ENCODE results near the gene MCEE.
A peak's percentile ranks its signal among the peaks of the same experiment; 100 is the strongest.

MCEE gene

DNA sequence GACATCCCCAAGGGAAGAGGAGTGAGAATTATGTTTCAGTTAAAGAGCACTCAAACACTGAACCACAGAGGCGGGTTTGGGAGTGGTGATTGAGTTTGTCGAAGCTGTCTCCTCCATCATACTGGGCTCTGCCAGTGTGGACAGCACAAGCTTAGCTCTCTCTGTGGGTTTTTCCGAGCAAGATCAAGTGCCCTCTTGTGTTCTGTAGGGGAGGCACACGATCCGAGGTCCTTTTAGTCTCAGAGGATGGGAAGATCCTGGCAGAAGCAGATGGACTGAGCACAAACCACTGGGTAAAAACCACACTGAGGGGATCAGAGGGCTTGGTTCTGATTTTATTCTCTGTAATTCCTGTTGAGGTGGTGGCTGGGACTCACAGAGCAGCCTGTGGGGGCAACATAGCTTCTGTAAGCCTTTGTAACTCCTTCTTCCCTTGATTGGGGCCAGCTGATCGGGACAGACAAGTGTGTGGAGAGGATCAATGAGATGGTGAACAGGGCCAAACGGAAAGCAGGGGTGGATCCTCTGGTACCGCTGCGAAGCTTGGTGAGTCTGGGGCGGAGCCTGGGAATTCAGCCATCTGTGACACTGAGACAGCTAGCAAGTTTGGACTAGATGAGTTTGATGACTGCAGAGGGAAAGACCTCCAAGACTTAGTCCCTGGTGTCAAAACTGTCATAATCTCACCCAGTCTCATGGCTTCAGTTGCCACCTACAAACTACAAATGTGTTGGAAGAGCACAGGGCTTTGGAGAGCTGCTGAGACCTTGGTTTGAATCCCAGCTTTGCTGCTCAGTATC lies 59.5 kb downstream of the MCEE start:
- no peak for TF ChIP-seq EZH2 (IDR thresholded peaks at IDR 0.05; ENCODE audit: borderline replicate concordance, low read length)
- TF ChIP-seq, protein P1, sequence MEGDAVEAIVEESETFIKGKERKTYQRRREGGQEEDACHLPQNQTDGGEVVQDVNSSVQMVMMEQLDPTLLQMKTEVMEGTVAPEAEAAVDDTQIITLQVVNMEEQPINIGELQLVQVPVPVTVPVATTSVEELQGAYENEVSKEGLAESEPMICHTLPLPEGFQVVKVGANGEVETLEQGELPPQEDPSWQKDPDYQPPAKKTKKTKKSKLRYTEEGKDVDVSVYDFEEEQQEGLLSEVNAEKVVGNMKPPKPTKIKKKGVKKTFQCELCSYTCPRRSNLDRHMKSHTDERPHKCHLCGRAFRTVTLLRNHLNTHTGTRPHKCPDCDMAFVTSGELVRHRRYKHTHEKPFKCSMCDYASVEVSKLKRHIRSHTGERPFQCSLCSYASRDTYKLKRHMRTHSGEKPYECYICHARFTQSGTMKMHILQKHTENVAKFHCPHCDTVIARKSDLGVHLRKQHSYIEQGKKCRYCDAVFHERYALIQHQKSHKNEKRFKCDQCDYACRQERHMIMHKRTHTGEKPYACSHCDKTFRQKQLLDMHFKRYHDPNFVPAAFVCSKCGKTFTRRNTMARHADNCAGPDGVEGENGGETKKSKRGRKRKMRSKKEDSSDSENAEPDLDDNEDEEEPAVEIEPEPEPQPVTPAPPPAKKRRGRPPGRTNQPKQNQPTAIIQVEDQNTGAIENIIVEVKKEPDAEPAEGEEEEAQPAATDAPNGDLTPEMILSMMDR (IDR thresholded peaks at IDR 0.05; ENCODE audit: low read length) = peak; percentile 55
- peaks cover 63% of the 10 kb centered on the region for H3K4me1 ChIP-seq (ENCODE audit: insufficient read depth, low read length, severe bottlenecking)
- H3K9me2 ChIP-seq (ENCODE audit: low read depth, low read length) = no peaks in the 10 kb centered on the region
- peak overlapping the region; percentile 70 for H3K27ac ChIP-seq (ENCODE audit: low read depth, low read length, poor library complexity, severe bottlenecking)
- peaks cover 4% of the 10 kb centered on the region; the same call in 1 of the 2 replicates for H3F3A ChIP-seq (ENCODE audit: insufficient read depth, low read length)
- no peaks in the 10 kb centered on the region for H3K27me3 ChIP-seq (ENCODE audit: insufficient read depth, low read length)
- no peak overlapping the region for H2AFZ ChIP-seq (ENCODE audit: low read length)
- no peaks in the 10 kb centered on the region for H3K79me2 ChIP-seq (ENCODE audit: insufficient read depth, low read length)
- peak overlapping the region; percentile 89 for H3K4me2 ChIP-seq (ENCODE audit: low read length)
- H4K20me1 ChIP-seq (ENCODE audit: insufficient read depth, low read length) = no peaks in the 10 kb centered on the region
- H3K36me3 ChIP-seq (ENCODE audit: insufficient read depth, low read length) = peaks cover 23% of the 10 kb centered on the region
- no peaks in the 10 kb centered on the region for H3K9me3 ChIP-seq (ENCODE audit: low read length)
- H3K9ac ChIP-seq (ENCODE audit: low read length) = peak overlapping the region; percentile 95
- peak overlapping the region; percentile 73 for H3K4me3 ChIP-seq (ENCODE audit: low read depth, low read length, poor library complexity, severe bottlenecking)

DNA sequence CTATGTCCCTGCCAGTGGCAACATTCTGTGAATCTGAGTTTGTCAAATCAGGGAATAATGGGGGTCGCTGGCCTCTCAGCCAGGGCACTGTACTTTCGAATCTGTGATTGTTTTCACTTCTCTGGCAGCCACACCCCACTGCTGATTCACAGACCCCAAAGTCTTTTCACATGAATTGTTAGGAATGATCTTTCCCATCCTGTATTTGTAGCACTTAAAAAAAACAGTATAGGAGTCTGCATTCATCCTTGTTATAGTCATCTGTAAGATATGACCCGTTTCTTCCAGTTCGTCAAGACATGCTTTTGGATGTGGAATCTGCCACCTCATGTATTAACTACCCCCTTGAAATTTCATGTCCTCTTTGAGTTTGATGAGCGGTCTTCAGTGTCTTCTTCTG lies 60.7 kb downstream of the MCEE start:
- Histone ChIP-seq H3K4me2 (ENCODE audit: low read length) (peak overlapping the region; percentile 89), H3K27ac (ENCODE audit: low read depth, low read length, poor library complexity, severe bottlenecking) (peak overlapping the region; percentile 70), H2AFZ (ENCODE audit: low read length) (no peak overlapping the region), H3K27me3 (ENCODE audit: insufficient read depth, low read length) (no peaks in the 10 kb centered on the region), H3K79me2 (ENCODE audit: insufficient read depth, low read length) (no peaks in the 10 kb centered on the region), H3K4me1 (ENCODE audit: insufficient read depth, low read length, severe bottlenecking) (peaks cover 75% of the 10 kb centered on the region), H3K9me2 (ENCODE audit: low read depth, low read length) (no peaks in the 10 kb centered on the region), H3K4me3 (ENCODE audit: low read depth, low read length, poor library complexity, severe bottlenecking) (peak overlapping the region; percentile 73), H3K36me3 (ENCODE audit: insufficient read depth, low read length) (peaks cover 16% of the 10 kb centered on the region), H3K9me3 (ENCODE audit: low read length) (no peaks in the 10 kb centered on the region), H3F3A (ENCODE audit: insufficient read depth, low read length) (peaks cover 12% of the 10 kb centered on the region; the same call in 1 of the 2 replicates), H4K20me1 (ENCODE audit: insufficient read depth, low read length) (no peaks in the 10 kb centered on the region), H3K9ac (ENCODE audit: low read length) (peak overlapping the region; percentile 95)
- no peak for TF ChIP-seq EZH2 (IDR thresholded peaks at IDR 0.05; ENCODE audit: borderline replicate concordance, low read length)
- TF ChIP-seq, protein P1 (IDR thresholded peaks at IDR 0.05; ENCODE audit: low read length) = no peak

DNA sequence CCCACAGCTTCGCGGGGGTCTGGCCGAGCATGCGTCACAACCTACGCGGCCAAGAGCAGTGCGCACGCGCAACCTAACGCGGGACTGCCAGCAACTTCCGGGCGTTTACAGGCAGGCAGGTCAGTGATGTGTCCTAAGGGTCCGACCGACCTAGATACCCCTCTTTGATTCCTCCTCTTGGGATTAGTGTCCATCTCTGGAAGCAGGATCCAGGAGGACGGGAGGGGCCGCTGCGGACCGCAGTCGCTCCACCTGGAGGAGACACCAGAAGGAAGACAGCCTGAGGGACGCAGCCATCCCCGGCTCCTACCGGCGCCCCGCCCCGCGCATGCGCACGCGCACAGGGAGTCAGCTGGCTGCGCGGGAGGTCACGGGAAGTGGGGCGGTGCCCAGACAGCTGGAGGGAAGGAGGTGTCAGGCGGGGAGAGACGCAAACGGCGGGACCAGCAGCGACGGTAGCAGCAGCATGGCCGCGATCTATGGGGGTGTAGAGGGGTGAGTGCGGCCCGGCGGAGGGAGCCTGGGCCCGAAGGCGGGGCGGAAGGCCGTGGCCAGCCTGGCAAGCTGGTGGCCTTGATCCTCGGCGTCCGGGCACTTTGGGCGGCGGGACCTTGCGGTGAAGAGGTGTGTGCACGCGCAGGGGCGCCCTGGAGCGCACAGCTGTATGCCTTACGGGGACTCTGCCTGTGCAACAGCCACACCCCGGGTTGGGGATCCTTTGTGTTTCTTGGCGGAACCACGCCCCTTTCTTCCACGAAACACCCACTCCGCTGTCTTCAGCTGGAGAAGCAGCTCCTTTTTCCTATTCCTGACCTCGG lies 61.6 kb downstream of the MCEE start, which contains the start of gene NAGK:
Gene NAGK, plus strand, starts transcription at position 431 of the 818 bp plus-strand sequence. Its CDS starts 36 bp downstream, at position 467.
- H3K9ac ChIP-seq (ENCODE audit: low read length) = peak within 1 kb of the TSS; percentile 95
- H3K27me3 ChIP-seq (ENCODE audit: insufficient read depth, low read length) = no peaks in the 10 kb centered on the region
- H3K9me2 ChIP-seq (ENCODE audit: low read depth, low read length) = no peaks in the 10 kb centered on the region
- H3K79me2 ChIP-seq (ENCODE audit: insufficient read depth, low read length) = no peaks in the 10 kb centered on the region
- H3K4me1 ChIP-seq (ENCODE audit: insufficient read depth, low read length, severe bottlenecking) = peaks cover 82% of the 10 kb centered on the region
- H2AFZ ChIP-seq (ENCODE audit: low read length) = no peak within 1 kb of the TSS
- H3F3A ChIP-seq (ENCODE audit: insufficient read depth, low read length) = peaks cover 12% of the 10 kb centered on the region; the same call in 1 of the 2 replicates
- TF ChIP-seq, protein P1 (IDR thresholded peaks at IDR 0.05; ENCODE audit: low read length) = peak; percentile 26; the same call in 1 of the 2 replicates
- TF ChIP-seq EZH2 (IDR thresholded peaks at IDR 0.05; ENCODE audit: borderline replicate concordance, low read length) = no peak
- H4K20me1 ChIP-seq (ENCODE audit: insufficient read depth, low read length) = no peaks in the 10 kb centered on the region
- H3K36me3 ChIP-seq (ENCODE audit: insufficient read depth, low read length) = peaks cover 7% of the 10 kb centered on the region; the same call in 1 of the 2 replicates
- H3K4me2 ChIP-seq (ENCODE audit: low read length) = peak within 1 kb of the TSS; percentile 89
- H3K9me3 ChIP-seq (ENCODE audit: low read length) = no peaks in the 10 kb centered on the region
- H3K4me3 ChIP-seq (ENCODE audit: low read depth, low read length, poor library complexity, severe bottlenecking) = peak within 1 kb of the TSS; percentile 73
- peak within 1 kb of the TSS; percentile 89 for H3K27ac ChIP-seq (ENCODE audit: low read depth, low read length, poor library complexity, severe bottlenecking)

All from OCI-LY1 (cell line).